ENCODE results near the gene WSB2. TPM values are rescaled to one million over a fixed set of nuclear protein-coding genes. Genes with fewer than 3 reads are reported as not detected.

WSB2 gene
- total RNA-seq, 2 experiments from 2014 or later: 26.2 to 27.9 TPM

DNA sequence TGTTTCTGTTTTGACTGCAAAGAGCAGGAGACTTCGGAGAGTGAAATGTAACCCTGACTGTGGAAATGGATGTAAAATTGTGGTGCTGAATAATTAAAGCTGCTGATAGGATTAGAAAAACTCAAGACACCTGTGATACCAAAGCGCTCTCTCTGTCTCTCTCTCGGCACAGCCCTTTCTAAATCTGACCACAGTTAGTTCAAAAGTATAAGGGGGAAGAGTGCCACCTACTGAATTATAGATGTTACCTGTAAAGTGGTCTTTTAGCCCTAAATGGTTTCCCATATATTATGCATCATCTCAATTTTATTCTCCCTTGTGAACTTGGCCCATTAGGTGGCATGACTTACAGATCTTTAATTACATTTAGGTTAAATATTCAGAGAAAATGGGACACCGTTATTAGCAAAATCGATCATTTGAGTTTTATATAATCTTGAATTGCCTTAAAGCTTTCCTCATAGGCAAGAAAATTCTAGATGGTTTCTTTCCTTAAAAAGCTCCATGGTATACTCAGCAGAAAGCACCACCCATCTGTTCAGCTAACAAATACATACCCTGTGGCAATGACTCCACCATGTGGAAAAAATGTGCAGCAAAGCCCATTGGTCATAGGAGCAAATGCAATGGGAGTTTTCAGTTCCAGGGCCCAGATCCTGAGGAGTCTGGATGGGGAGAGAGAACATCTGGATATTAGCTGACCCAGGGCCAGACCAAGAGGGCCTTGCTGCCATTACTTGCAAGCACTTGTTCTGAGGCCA, 26.4 kb downstream of the WSB2 start:
- intact Hi-C loops (cut with micrococcal nuclease): no loop called here
- Mint-ChIP-seq H3K27ac (peak overlapping the region; percentile 91), H3K4me1 (ENCODE audit: low read depth) (peaks cover 50% of the 10 kb centered on the region), H3K27me3 (no peaks in the 10 kb centered on the region), H3K36me3 (ENCODE audit: low read depth) (peaks cover 73% of the 10 kb centered on the region), H3K4me3 (no peak overlapping the region), H3K9me3 (peaks cover 8% of the 10 kb centered on the region)
- CTCF ChIA-PET: interaction anchor here (1.5 to 2.2 kb wide), 5 partner anchors 10 to 159 kb away, joined by 3 to 7 read pairs (median 5); partner anchors contain the start of gene RFC5
- POLR2A ChIA-PET: interaction anchor here (1.1 to 3.4 kb wide), 11 partner anchors 11 to 102 kb away, joined by 3 to 16 read pairs (median 6); partner anchors contain the start of genes PEBP1 and WSB2
- ATAC-seq (no peak), DNase-seq (no peak)
- TF ChIP-seq, protein P1, sequence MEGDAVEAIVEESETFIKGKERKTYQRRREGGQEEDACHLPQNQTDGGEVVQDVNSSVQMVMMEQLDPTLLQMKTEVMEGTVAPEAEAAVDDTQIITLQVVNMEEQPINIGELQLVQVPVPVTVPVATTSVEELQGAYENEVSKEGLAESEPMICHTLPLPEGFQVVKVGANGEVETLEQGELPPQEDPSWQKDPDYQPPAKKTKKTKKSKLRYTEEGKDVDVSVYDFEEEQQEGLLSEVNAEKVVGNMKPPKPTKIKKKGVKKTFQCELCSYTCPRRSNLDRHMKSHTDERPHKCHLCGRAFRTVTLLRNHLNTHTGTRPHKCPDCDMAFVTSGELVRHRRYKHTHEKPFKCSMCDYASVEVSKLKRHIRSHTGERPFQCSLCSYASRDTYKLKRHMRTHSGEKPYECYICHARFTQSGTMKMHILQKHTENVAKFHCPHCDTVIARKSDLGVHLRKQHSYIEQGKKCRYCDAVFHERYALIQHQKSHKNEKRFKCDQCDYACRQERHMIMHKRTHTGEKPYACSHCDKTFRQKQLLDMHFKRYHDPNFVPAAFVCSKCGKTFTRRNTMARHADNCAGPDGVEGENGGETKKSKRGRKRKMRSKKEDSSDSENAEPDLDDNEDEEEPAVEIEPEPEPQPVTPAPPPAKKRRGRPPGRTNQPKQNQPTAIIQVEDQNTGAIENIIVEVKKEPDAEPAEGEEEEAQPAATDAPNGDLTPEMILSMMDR (IDR thresholded peaks at IDR 0.05): no peak

DNA sequence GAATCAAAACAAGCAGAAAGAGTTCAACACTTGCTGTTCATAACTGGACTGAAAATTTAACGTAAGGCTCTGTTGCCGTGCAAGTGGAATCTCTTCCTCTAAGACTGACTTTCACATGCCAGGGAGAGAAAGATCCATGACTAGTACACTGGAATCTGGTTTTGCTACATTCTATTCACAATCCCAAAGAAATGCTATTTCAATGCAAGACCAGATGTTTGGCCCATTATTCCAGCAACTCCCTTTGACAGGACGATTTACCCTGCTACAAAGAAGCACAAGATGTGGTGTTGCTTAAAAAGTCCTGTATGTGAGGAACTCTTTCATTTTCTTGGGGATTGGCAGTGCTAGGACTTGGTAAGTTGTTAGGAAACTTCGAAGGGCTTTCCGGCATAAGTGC, 27.1 kb downstream of the WSB2 start:
- DNase-seq: no peak
- Mint-ChIP-seq H3K27ac (peak overlapping the region; percentile 91), H3K27me3 (no peaks in the 10 kb centered on the region), H3K4me1 (ENCODE audit: low read depth) (peaks cover 51% of the 10 kb centered on the region), H3K36me3 (ENCODE audit: low read depth) (peaks cover 75% of the 10 kb centered on the region), H3K9me3 (peaks cover 8% of the 10 kb centered on the region), H3K4me3 (no peak overlapping the region)
- no peak for ATAC-seq
- intact Hi-C loops (cut with micrococcal nuclease): no loop called here
- TF ChIP-seq, protein P1 (IDR thresholded peaks at IDR 0.05): no peak
- POLR2A ChIA-PET: interaction anchor here (1.1 to 2.6 kb wide), 3 partner anchors 16 to 28 kb away, joined by 5 to 11 read pairs (median 7); partner anchors contain the start of gene WSB2
- CTCF ChIA-PET: interaction anchor here (1.5 to 2.2 kb wide), 3 partner anchors 18 to 31 kb away, joined by 3 to 6 read pairs (median 5); partner anchors contain the start of gene RFC5

DNA sequence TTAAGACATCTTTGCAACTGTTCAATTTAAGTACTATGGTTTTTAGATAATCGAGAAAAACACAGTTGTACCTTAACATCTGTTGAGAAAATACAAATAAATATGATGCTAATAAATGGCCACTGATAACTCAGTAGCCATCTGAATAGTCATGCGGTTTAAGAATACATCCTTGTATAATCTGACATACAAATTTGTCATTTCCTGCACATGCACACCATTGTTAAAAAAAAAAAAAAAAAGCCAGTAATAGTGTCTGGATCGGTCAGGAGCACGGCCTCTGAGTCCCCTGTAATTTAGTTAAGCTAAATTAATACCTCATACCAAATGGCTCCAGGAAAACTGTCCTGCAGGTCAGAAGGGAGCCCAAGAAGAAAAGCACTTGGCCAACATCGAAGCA, 27.7 kb downstream of the WSB2 start:
- no peak overlapping the region for H3K4me3 Mint-ChIP-seq

DNA sequence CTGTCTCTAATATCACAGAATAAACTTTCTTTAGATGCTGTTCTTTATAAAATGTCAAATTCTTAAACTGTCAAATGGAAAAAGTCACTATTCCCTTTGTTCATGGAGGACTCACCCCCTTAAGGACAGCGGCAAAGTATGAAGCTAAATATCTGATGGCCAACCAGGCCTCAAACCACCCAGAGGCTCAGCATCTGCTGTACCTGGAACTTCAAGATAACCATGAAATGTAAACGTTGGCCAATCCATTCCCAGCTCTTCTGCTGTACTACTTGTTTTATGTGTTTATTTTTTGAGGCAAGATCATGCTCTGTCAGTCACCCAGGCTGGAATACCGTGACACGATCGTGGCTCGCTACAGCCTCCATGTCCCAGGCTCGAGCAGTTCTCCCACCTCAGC, 28.8 kb downstream of the WSB2 start:
- TF ChIP-seq, protein P1 (IDR thresholded peaks at IDR 0.05): no peak
- Mint-ChIP-seq H3K27ac (peak overlapping the region; percentile 53), H3K9me3 (peaks cover 8% of the 10 kb centered on the region), H3K4me3 (no peak overlapping the region), H3K4me1 (ENCODE audit: low read depth) (peaks cover 44% of the 10 kb centered on the region), H3K27me3 (no peaks in the 10 kb centered on the region), H3K36me3 (ENCODE audit: low read depth) (peaks cover 76% of the 10 kb centered on the region)
- CTCF ChIA-PET: interaction anchor here (0.9 to 2.1 kb wide), 9 partner anchors 12 to 157 kb away, joined by 3 to 10 read pairs (median 4); partner anchors contain the start of gene RFC5
- POLR2A ChIA-PET: interaction anchor here (0.9 to 1.9 kb wide), 4 partner anchors 10 to 27 kb away, joined by 3 to 10 read pairs (median 4); partner anchors contain the start of gene RFC5
- DNase-seq: no peak
- ATAC-seq: no peak
- intact Hi-C loops (cut with micrococcal nuclease): no loop called here

More for the DNA sequence above, 27.7 kb downstream of the WSB2 start:
- Mint-ChIP-seq H3K9me3 (peaks cover 8% of the 10 kb centered on the region), H3K4me1 (ENCODE audit: low read depth) (peaks cover 51% of the 10 kb centered on the region), H3K27ac (peak overlapping the region; percentile 64), H3K27me3 (no peaks in the 10 kb centered on the region), H3K36me3 (ENCODE audit: low read depth) (peaks cover 76% of the 10 kb centered on the region)
- DNase-seq (no peak), ATAC-seq (no peak)
- ChIA-PET CTCF (interaction anchor here (0.9 to 2.1 kb wide), 5 partner anchors 18 to 158 kb away, joined by 3 to 10 read pairs (median 5); no protein-coding TSS in a partner anchor), POLR2A (interaction anchor here (0.8 to 1.9 kb wide), 5 partner anchors 11 to 17 kb away, joined by 3 to 10 read pairs (median 4); partner anchors contain the start of gene RFC5)
- TF ChIP-seq, protein P1 (IDR thresholded peaks at IDR 0.05): no peak
- intact Hi-C loops (cut with micrococcal nuclease): no loop called here

DNA sequence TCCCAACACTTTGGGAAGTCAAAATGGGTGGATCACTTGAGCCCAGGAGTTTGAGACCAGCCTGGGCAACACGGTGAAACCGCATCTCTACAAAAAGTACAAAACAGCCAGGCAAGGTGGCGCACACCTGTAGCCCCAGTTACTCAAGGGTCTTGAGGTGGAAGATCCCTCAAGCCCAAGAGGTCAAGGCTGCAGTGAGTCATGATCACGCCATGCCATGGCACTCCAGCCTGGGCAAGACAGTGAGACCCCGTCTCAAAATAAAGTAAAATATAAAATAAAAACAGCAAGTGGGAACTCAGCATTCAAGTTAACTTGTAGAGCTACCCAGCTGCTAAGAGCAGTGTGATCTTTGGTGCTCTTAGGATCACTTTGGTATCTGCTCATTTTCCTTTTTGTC, 31.8 kb downstream of the WSB2 start:
- no peak overlapping the region for H3K4me3 Mint-ChIP-seq
- ChIA-PET CTCF (no interaction called here), POLR2A (no interaction called here)
- no peak for DNase-seq
- H3K36me3 Mint-ChIP-seq (ENCODE audit: low read depth): peaks cover 72% of the 10 kb centered on the region
- H3K4me1 Mint-ChIP-seq (ENCODE audit: low read depth): peaks cover 18% of the 10 kb centered on the region
- TF ChIP-seq, protein P1 (IDR thresholded peaks at IDR 0.05): no peak
- no peaks in the 10 kb centered on the region for H3K27me3 Mint-ChIP-seq
- ATAC-seq: no peak
- peak overlapping the region; percentile 8 for H3K27ac Mint-ChIP-seq
- H3K9me3 Mint-ChIP-seq: no peaks in the 10 kb centered on the region
- intact Hi-C loops (cut with micrococcal nuclease): no loop called here
